Measurements from ENCODE around the gene BIRC3. TPM values are rescaled to one million over a fixed set of nuclear protein-coding genes. Genes with fewer than 3 reads are reported as not detected.

BIRC3 gene
- total RNA-seq, 2 donors from 2014 or later: 14.8 to 66.3 TPM

GRCh38 chr11:102375720-102376399 is 58.6 kb downstream of the BIRC3 start:
- TF ChIP-seq CTCF (IDR thresholded peaks at IDR 0.05): no peak
- no peaks in the 10 kb centered on the region for H3K9me3 ChIP-seq
- H3K4me1 ChIP-seq: no peaks in the 10 kb centered on the region
- intact Hi-C loops (cut with DNase I): no loop called here
- H3K9ac ChIP-seq (ENCODE audit: low read depth in 2 of 2, low read length in 2 of 2): no peak overlapping the region
- H3K27me3 ChIP-seq: no peaks in the 10 kb centered on the region
- H3K4me3 ChIP-seq: no peak overlapping the region
- peaks cover 15% of the 10 kb centered on the region for H3K36me3 ChIP-seq
- no peak overlapping the region for H3K27ac ChIP-seq
- no peak for DNase-seq

- TF ChIP-seq CTCF (IDR thresholded peaks at IDR 0.05): no peak
- H3K36me3 ChIP-seq: peaks cover 15% of the 10 kb centered on the region
- H3K27ac ChIP-seq: no peak overlapping the region
- no peaks in the 10 kb centered on the region for H3K27me3 ChIP-seq
- DNase-seq: no peak
- H3K4me3 ChIP-seq: no peak overlapping the region
- intact Hi-C loops (cut with DNase I): no loop called here
- H3K9me3 ChIP-seq: no peaks in the 10 kb centered on the region
- no peaks in the 10 kb centered on the region for H3K4me1 ChIP-seq
- no peak overlapping the region for H3K9ac ChIP-seq (ENCODE audit: low read depth in 2 of 2, low read length in 2 of 2)
Measured at GRCh38 chr11:102377891-102378290, 60.6 kb downstream of the BIRC3 start.

GRCh38 chr11:102378818-102379217 is 61.5 kb downstream of the BIRC3 start:
- intact Hi-C loops (cut with DNase I): no loop called here
- no peaks in the 10 kb centered on the region for H3K9me3 ChIP-seq
- no peak for DNase-seq
- peaks cover 15% of the 10 kb centered on the region for H3K36me3 ChIP-seq
- no peaks in the 10 kb centered on the region for H3K4me1 ChIP-seq
- no peak for TF ChIP-seq CTCF (IDR thresholded peaks at IDR 0.05)
- no peaks in the 10 kb centered on the region for H3K27me3 ChIP-seq
- H3K27ac ChIP-seq: no peak overlapping the region
- no peak overlapping the region for H3K4me3 ChIP-seq
- H3K9ac ChIP-seq (ENCODE audit: low read depth in 2 of 2, low read length in 2 of 2): no peak overlapping the region

- Histone ChIP-seq H3K9me3 (no peaks in the 10 kb centered on the region), H3K4me3 (no peak overlapping the region), H3K27me3 (no peaks in the 10 kb centered on the region), H3K27ac (no peak overlapping the region), H3K4me1 (no peaks in the 10 kb centered on the region), H3K36me3 (peaks cover 15% of the 10 kb centered on the region), H3K9ac (ENCODE audit: low read depth in 2 of 2, low read length in 2 of 2) (no peak overlapping the region)
- DNase-seq: no peak
- no peak for TF ChIP-seq CTCF (IDR thresholded peaks at IDR 0.05)
- intact Hi-C loops (cut with DNase I): no loop called here
Measured at GRCh38 chr11:102382384-102382783, 65.1 kb downstream of the BIRC3 start.

GRCh38 chr11:102383839-102384238 is 66.6 kb downstream of the BIRC3 start:
- Histone ChIP-seq H3K4me3 (no peak overlapping the region), H3K9me3 (no peaks in the 10 kb centered on the region), H3K4me1 (no peaks in the 10 kb centered on the region), H3K27me3 (no peaks in the 10 kb centered on the region), H3K36me3 (peaks cover 5% of the 10 kb centered on the region), H3K27ac (no peak overlapping the region), H3K9ac (ENCODE audit: low read depth in 2 of 2, low read length in 2 of 2) (no peak overlapping the region)
- intact Hi-C loops (cut with DNase I): no loop called here
- DNase-seq: no peak
- TF ChIP-seq CTCF (IDR thresholded peaks at IDR 0.05): no peak

Data from colonic mucosa (tissue), 4 donors.